Left ventricle myocardium inferior (tissue), 1 donor: ENCODE data around the gene LIN52. TPM values are rescaled to one million over a fixed set of nuclear protein-coding genes. Genes with fewer than 3 reads are reported as not detected.

Experiments
- DNase-seq: peaks from one replicate; pipeline ENCODE4 v3.0.0-alpha.2; 2020
- H3K27ac ChIP-seq: fragments of 200-600 bp; replicated peaks from 2 replicates; pipeline ENCODE4 v1.8.0; 2021
- H3K27me3 ChIP-seq: fragments of 200-600 bp; 2 replicates; pipeline ENCODE4 v1.8.0; 2021; ENCODE audit warnings: low read depth
- H3K36me3 ChIP-seq: fragments of 200-600 bp; 2 replicates; pipeline ENCODE4 v1.8.0; 2021
- H3K4me1 ChIP-seq: fragments of 200-600 bp; 2 replicates; pipeline ENCODE4 v1.8.0; 2021
- H3K4me3 ChIP-seq: fragments of 200-600 bp; 2 replicates; pipeline ENCODE4 v1.8.0; 2021; ENCODE audit warnings: mild to moderate bottlenecking, moderate library complexity
- H3K9me3 ChIP-seq: fragments of 200-600 bp; replicated peaks from 2 replicates; pipeline ENCODE4 v1.8.0; 2021
- intact Hi-C: fragments of 100-400 bp; cut with micrococcal nuclease; formaldehyde crosslinking; loops from one replicate; pipeline ENCODE4 v1.11.0; 2022
- total RNA-seq: library from RNA; stranded (reverse); fragmentation: NEBNext Ultra II Directional; extraction: Animal tissue kit (Norgen Biotek cat#: 25700); gene quantifications from one replicate; pipeline ENCODE4 v1.2.1, GENCODE V29; 2021
- TF ChIP-seq, protein P1 (sequence below): fragments of 200-600 bp; IDR thresholded peaks from 2 replicates; pipeline ENCODE4 v1.8.0; 2021; ENCODE audit warnings: antibody characterized with exemption, mild to moderate bottlenecking, borderline replicate concordance
- donor health status: DM: no; HTN: yes; CAD: no; lungs with severe emphysema.

LIN52 gene
- total RNA-seq, 1 donor from 2014 or later = 8.0 TPM

DNA sequence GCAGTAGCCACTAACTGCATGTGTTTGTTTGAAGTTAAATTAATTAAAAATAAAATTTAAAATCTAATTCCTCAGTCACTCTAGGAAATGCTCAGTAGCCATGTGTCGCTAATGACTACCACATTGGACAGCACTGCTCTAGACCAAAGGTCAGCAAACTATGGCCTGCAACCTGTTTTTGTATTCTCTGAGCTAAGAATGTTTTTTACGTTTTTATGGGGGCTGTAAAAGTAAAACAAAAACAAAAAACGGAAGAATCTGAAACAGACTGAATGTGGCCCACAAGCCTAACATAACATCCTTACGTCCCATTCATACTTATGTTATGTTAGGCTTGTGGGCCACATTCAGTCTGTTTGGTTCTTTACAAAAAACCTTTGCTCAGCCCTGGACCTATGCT is 57.8 kb downstream of the LIN52 start:
- Histone ChIP-seq H3K27ac (no peak overlapping the region), H3K9me3 (no peaks in the 10 kb centered on the region), H3K4me3 (no peak overlapping the region), H3K27me3 (no peaks in the 10 kb centered on the region), H3K4me1 (peaks cover 31% of the 10 kb centered on the region), H3K36me3 (peaks cover 3% of the 10 kb centered on the region)
- intact Hi-C loops = no loop called here
- DNase-seq = no peak
- TF ChIP-seq, protein P1, sequence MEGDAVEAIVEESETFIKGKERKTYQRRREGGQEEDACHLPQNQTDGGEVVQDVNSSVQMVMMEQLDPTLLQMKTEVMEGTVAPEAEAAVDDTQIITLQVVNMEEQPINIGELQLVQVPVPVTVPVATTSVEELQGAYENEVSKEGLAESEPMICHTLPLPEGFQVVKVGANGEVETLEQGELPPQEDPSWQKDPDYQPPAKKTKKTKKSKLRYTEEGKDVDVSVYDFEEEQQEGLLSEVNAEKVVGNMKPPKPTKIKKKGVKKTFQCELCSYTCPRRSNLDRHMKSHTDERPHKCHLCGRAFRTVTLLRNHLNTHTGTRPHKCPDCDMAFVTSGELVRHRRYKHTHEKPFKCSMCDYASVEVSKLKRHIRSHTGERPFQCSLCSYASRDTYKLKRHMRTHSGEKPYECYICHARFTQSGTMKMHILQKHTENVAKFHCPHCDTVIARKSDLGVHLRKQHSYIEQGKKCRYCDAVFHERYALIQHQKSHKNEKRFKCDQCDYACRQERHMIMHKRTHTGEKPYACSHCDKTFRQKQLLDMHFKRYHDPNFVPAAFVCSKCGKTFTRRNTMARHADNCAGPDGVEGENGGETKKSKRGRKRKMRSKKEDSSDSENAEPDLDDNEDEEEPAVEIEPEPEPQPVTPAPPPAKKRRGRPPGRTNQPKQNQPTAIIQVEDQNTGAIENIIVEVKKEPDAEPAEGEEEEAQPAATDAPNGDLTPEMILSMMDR = no peak

DNA sequence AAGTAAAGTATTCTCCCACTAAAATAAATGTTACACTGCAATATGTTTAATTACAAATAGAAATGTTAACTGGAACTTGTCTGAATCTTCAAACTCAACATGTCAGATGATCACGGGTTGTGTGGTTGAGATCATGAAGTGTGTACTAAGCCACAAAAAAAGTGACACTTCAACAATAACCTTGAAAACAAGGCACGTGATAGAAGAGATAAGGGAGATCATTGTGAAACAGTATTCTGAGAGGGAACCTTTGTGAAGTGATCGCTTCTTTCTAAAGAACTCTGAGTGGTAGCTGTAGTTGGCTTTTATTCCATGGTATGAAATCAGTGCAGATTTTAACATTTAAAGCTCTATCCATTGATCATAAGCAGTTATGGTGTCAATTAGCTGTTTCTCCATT is 60.0 kb downstream of the LIN52 start:
- no peak for DNase-seq
- intact Hi-C loops = no loop called here
- H3K36me3 ChIP-seq = peaks cover 3% of the 10 kb centered on the region
- H3K27ac ChIP-seq = no peak overlapping the region
- no peak overlapping the region for H3K4me3 ChIP-seq
- TF ChIP-seq, protein P1 = no peak
- H3K4me1 ChIP-seq = peaks cover 32% of the 10 kb centered on the region
- H3K27me3 ChIP-seq = no peaks in the 10 kb centered on the region
- H3K9me3 ChIP-seq = no peaks in the 10 kb centered on the region

DNA sequence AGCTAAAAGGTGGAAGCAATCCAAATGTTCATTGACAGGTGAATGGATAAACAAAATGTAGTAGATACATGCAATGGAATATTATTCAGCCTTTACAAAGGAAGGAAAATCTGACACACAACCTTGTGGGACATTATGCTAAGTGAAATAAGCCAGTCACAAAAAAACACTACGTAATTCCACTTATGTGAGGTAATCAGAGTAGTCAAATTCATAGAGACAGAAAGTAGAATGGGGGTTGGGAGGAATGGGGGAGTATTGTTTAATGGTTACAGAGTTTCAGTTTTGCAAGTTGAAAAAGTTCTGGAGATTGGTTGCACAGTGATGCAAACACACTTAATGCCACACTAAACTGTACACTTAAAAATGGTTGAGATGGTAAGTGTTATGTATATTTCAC is 62.8 kb downstream of the LIN52 start:
- intact Hi-C loops = no loop called here
- Histone ChIP-seq H3K4me3 (no peak overlapping the region), H3K27me3 (no peaks in the 10 kb centered on the region), H3K9me3 (no peaks in the 10 kb centered on the region), H3K36me3 (peaks cover 3% of the 10 kb centered on the region), H3K4me1 (peaks cover 5% of the 10 kb centered on the region), H3K27ac (no peak overlapping the region)
- TF ChIP-seq, protein P1 = no peak
- no peak for DNase-seq

DNA sequence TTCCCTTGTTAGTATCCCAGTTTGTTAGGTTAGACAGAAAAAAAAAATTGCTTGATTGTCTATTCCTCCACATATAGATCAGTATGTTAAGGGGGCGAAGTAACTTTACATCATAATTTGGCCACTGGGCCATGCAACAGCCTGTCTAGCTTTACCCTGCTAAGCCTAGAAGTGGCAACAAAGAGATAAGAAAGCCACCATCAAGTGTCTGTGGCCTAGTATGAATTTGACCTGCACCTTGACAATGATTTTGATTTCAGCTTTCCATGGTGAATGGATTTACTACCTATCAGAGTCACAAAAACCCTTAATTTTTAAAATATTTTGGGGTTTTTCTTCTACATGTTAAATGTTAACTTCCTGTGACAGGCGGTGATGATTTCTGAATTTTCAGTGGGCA is 63.9 kb downstream of the LIN52 start:
- peaks cover 3% of the 10 kb centered on the region for H3K36me3 ChIP-seq
- no peaks in the 10 kb centered on the region for H3K9me3 ChIP-seq
- H3K27me3 ChIP-seq = no peaks in the 10 kb centered on the region
- H3K27ac ChIP-seq = no peak overlapping the region
- intact Hi-C loops = no loop called here
- H3K4me1 ChIP-seq = peaks cover 5% of the 10 kb centered on the region
- TF ChIP-seq, protein P1 = no peak
- no peak overlapping the region for H3K4me3 ChIP-seq
- no peak for DNase-seq

DNA sequence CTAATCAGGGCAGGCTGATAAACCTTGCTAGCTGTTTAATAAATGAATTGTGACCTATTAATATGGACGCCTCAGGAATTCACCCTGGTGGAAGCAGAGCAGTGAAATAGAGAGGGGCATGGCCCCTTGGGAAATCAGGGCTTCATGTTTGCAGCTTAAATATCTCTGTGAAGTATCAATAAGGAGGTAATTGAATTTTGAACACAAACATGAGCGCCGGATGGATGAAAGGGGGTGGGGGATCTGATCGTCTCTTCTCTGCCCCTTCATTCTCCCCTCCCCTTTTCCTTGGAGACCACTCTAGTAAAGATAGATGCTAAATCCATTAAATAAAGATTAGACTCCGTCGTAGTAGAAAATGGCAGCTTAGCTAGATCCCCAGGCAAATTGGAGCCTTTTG is 70.5 kb downstream of the LIN52 start:
- Histone ChIP-seq H3K36me3 (no peaks in the 10 kb centered on the region), H3K4me1 (no peaks in the 10 kb centered on the region), H3K9me3 (no peaks in the 10 kb centered on the region), H3K4me3 (no peak overlapping the region), H3K27ac (no peak overlapping the region), H3K27me3 (no peaks in the 10 kb centered on the region)
- TF ChIP-seq, protein P1 = no peak
- no peak for DNase-seq
- intact Hi-C loops = no loop called here

DNA sequence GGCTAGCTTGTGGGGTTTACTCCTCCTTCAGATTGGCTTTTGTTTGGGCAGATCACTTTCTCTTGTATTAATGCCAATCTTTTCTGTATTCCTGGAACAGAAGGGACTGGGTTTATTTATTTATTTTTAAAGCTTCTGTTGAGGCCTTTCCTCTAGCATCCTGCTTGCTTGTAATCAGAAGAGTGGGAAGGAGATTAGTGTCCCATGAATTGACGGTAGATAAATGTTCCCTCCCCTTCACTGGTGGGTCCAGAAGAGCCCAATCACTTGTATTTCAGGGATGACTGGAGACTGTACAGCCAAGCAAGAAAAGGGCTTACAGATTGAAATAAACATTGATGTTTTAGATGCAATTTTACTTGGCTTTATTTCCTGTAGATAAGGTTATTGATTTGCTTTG is 71.0 kb downstream of the LIN52 start:
- intact Hi-C loops = no loop called here
- no peaks in the 10 kb centered on the region for H3K4me1 ChIP-seq
- no peaks in the 10 kb centered on the region for H3K27me3 ChIP-seq
- DNase-seq = no peak
- no peak overlapping the region for H3K27ac ChIP-seq
- H3K4me3 ChIP-seq = no peak overlapping the region
- no peaks in the 10 kb centered on the region for H3K36me3 ChIP-seq
- TF ChIP-seq, protein P1 = no peak
- no peaks in the 10 kb centered on the region for H3K9me3 ChIP-seq
